Right lobe of liver (tissue), 4 donors: ENCODE results near the gene PRR12.
"Not testable (repeated sequence)": the region's sequence is repeated elsewhere in the genome, so short reads cannot be mapped to it uniquely, and the experiment has no call there.

Experiments
- CTCF ChIP-seq, 4 donors: fragments of 200-600 bp in 3 of 4; fragments of 450-650 bp in 1 of 4; IDR thresholded peaks; one replicate each; pipeline versions ENCODE4 v1.5.1 to v1.8.0; 2016 to 2022; ENCODE audit warnings: antibody characterized with exemption in 4 of 4, mild to moderate bottlenecking in 2 of 4
- POLR2A ChIP-seq: fragments of 450-650 bp; IDR thresholded peaks from one replicate; pipeline ENCODE4 v1.6.1; 2017; ENCODE audit warnings: antibody characterized with exemption, mild to moderate bottlenecking
- donor health status: DM: no; HTN: no; CAD: no.
- donor health status: DM: no; HTN: no; CAD: no.
- donor health status: DM: no; HTN: yes; CAD: no.

- TF ChIP-seq CTCF (IDR thresholded peaks at IDR 0.05); POLR2A: not testable (repeated sequence)
Observed at GRCh38 chr19:49633273-49633672, 42.3 kb downstream of the PRR12 start.
